GM21825 (cell line): ENCODE results near the gene ARCN1.
A peak's percentile ranks its signal among the peaks of the same experiment; 100 is the strongest.

Source experiments
- ATAC-seq: cut with Tn5 transposase; IDR thresholded peaks from one replicate; pipeline ENCODE4 v1.9.1; 2021; ENCODE audit warnings: mild to moderate bottlenecking, moderate library complexity; ENCODE audit not compliant: unreplicated experiment

Gene ARCN1

GRCh38 chr11:118572061-118572980, at the start of gene ARCN1:
TSS of gene ARCN1 (plus strand) at chr11:118572409. CDS start at chr11:118572548, 139 bp downstream.
- peak; percentile 76 for ATAC-seq

- ATAC-seq: no peak
Measured at GRCh38 chr11:118522571-118523072, 49.6 kb upstream of the ARCN1 start.

GRCh38 chr11:118524356-118524755, 47.9 kb upstream of the ARCN1 start:
- ATAC-seq: no peak

- ATAC-seq: no peak
Measured at GRCh38 chr11:118524757-118525470, 47.3 kb upstream of the ARCN1 start.

GRCh38 chr11:118526688-118527087, 45.5 kb upstream of the ARCN1 start:
- ATAC-seq: no peak

- no peak for ATAC-seq
Measured at GRCh38 chr11:118527109-118527508, 45.1 kb upstream of the ARCN1 start, which contains the start of gene TTC36. TSS of gene TTC36 (plus strand) at chr11:118527474. CDS start at chr11:118527495, 21 bp downstream.

- ATAC-seq: no peak
Measured at GRCh38 chr11:118528511-118528910, 43.7 kb upstream of the ARCN1 start.

- ATAC-seq: no peak
Measured at GRCh38 chr11:118529584-118530175, 42.5 kb upstream of the ARCN1 start.

- no peak for ATAC-seq
Measured at GRCh38 chr11:118530180-118530682, 42.0 kb upstream of the ARCN1 start.

- peak; percentile 57 for ATAC-seq
Measured at GRCh38 chr11:118530683-118531596, 41.3 kb upstream of the ARCN1 start, which contains the start of gene TMEM25. TSS of gene TMEM25 (plus strand) at chr11:118531192. CDS start at chr11:118531802, 610 bp downstream.

- no peak for ATAC-seq
Measured at GRCh38 chr11:118531597-118532084, 40.6 kb upstream of the ARCN1 start.

GRCh38 chr11:118532091-118532490, 40.1 kb upstream of the ARCN1 start:
- no peak for ATAC-seq

GRCh38 chr11:118532852-118533768, 39.1 kb upstream of the ARCN1 start:
- ATAC-seq: no peak

GRCh38 chr11:118533769-118534729, 38.2 kb upstream of the ARCN1 start:
- no peak for ATAC-seq

- no peak for ATAC-seq
Measured at GRCh38 chr11:118535261-118535660, 36.9 kb upstream of the ARCN1 start.

GRCh38 chr11:118536726-118537125, 35.5 kb upstream of the ARCN1 start:
- ATAC-seq: no peak

- no peak for ATAC-seq
Measured at GRCh38 chr11:118537409-118537980, 34.7 kb upstream of the ARCN1 start.
